ENCODE measurements around the gene ADARB1.

Gene ADARB1

GRCh38 chr21:45084881-45085536, 10.6 kb downstream of the ADARB1 start:
- no peak for TF ChIP-seq CTCF (IDR thresholded peaks at IDR 0.05; ENCODE audit: insufficient read depth, missing control alignments)
- FAIRE-seq (no peak), DNase-seq (ENCODE audit: insufficient read length, low spot score) (no peak)

GRCh38 chr21:45085700-45086099, 11.3 kb downstream of the ADARB1 start:
- FAIRE-seq = no peak
- TF ChIP-seq CTCF (IDR thresholded peaks at IDR 0.05; ENCODE audit: insufficient read depth, missing control alignments) = no peak

GRCh38 chr21:45086337-45086958, 12.1 kb downstream of the ADARB1 start:
- FAIRE-seq (no peak), DNase-seq (ENCODE audit: insufficient read length, low spot score) (no peak)
- no peak for TF ChIP-seq CTCF (IDR thresholded peaks at IDR 0.05; ENCODE audit: insufficient read depth, missing control alignments)

More at GRCh38 chr21:45085700-45086099, 11.3 kb downstream of the ADARB1 start:
- no peak for DNase-seq (ENCODE audit: insufficient read length, low spot score)

DNA sequence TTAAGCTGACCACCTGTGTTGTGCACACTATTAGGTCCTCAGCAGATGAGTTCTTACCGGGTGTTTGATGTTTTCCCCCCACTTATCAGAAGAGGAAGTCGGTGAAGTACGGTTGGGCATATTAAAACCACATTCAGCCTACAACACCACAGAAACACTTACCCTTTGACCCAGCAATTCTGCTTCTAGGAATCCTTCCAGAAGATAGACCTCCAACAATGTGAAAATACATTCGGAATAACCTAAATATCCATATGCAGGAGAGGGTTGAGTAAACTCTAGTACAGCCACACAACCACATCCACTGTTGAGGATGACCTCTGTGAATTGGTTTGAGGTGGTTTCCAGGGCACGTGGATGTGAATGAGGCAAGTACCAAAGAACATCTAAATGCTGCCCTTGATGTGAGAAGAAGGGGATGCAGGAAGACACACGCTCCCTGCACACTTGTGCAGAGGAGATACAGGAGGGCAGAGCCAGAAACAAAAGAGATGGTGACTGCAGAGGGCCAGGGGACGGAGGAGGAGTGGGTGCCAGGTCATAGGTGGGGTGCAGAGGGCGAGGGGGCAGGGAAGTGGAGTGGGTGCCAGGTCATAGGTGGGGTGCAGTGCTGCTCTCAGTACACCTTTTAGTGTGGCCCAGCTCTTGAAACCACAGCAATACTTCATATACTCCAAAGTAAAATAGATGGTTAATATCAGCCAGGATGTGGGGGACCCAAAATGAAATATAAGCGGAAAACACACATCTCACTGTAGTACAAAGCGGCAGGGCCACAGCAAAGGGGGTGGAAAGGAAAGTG, 12.8 kb downstream of the ADARB1 start:
- FAIRE-seq = no peak
- DNase-seq (ENCODE audit: insufficient read length, low spot score) = no peak
- TF ChIP-seq CTCF (IDR thresholded peaks at IDR 0.05; ENCODE audit: insufficient read depth, missing control alignments) = no peak

DNA sequence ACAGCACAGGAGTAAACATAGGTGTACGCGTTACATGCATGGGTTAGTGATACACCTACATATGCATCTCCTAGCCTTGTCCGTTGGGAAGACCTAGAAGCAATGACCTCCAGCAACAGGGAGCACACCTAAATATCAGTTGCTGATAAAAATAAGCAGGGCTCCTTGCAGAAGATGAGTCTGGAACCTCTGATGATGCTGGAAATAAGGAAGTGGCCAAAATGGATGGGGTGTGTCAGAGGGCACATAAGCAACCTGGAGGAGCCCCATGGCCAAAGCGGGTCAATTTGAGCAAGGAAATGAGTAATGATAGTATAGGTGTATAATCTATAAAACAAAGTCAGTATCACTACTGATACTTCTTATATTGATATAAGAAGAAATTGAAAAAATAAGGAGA, 13.7 kb downstream of the ADARB1 start:
- FAIRE-seq = no peak
- DNase-seq (ENCODE audit: insufficient read length, low spot score) = no peak
- TF ChIP-seq CTCF (IDR thresholded peaks at IDR 0.05; ENCODE audit: insufficient read depth, missing control alignments) = no peak

DNA sequence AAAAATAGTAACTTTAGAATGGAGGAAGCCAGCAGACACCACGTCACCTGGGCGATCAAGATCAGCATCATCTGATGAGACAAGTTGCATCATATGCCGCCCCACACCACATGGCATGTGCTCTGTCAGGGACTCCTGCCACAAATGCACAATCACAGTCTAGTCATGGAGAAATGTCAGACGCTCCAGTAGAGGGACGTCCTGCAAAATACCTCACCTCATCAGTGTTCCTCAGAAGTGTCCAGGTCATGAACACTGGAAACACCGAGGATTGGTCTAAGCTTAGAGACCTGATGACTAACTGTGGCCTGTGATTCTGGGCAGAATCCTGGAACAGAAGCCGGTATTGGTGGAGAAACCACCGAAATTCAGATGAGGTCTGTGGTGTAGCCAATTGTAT, 14.3 kb downstream of the ADARB1 start:
- DNase-seq (ENCODE audit: insufficient read length, low spot score) (no peak), FAIRE-seq (no peak)
- TF ChIP-seq CTCF (IDR thresholded peaks at IDR 0.05; ENCODE audit: insufficient read depth, missing control alignments) = no peak
